WTC11 (cell line): ENCODE data around the gene FAM124B.

Experiments used
- CREM ChIP-seq: sonication (generic); formaldehyde crosslinking; IDR thresholded peaks from 2 replicates; pipeline ENCODE4 v1.8.1; 2022; ENCODE audit warnings: mild to moderate bottlenecking, missing genetic modification reagents, moderate library complexity
- GABPB1 ChIP-seq: sonication (generic); formaldehyde crosslinking; IDR thresholded peaks from 2 replicates; pipeline ENCODE4 v1.8.1; 2023; ENCODE audit warnings: mild to moderate bottlenecking, missing genetic modification reagents
- JUN ChIP-seq: sonication (generic); formaldehyde crosslinking; IDR thresholded peaks from 2 replicates; pipeline ENCODE4 v1.8.0; 2023; ENCODE audit warnings: mild to moderate bottlenecking, missing genetic modification reagents
- RELA ChIP-seq: sonication (generic); formaldehyde crosslinking; IDR thresholded peaks from 2 replicates; pipeline ENCODE4 v1.8.1; 2022; ENCODE audit warnings: missing genetic modification reagents, mild to moderate bottlenecking, borderline replicate concordance
- ZNF121 ChIP-seq: sonication (generic); formaldehyde crosslinking; IDR thresholded peaks from 2 replicates; pipeline ENCODE4 v1.8.0; 2023; ENCODE audit warnings: missing genetic modification reagents
- ZNF232 ChIP-seq: sonication (generic); formaldehyde crosslinking; IDR thresholded peaks from 2 replicates; pipeline ENCODE4 v1.8.0; 2022; ENCODE audit warnings: mild to moderate bottlenecking, missing genetic modification reagents
- TF ChIP-seq, protein P1 (sequence below): fragments of 200-600 bp; IDR thresholded peaks from 2 replicates; pipeline ENCODE4 v1.8.0; 2022; ENCODE audit warnings: antibody characterized with exemption
- TF ChIP-seq, protein P2 (sequence below): fragments of 250-450 bp; sonication (Bioruptor Pico); IDR thresholded peaks from 2 replicates; pipeline ENCODE4 v1.9.0; 2021; ENCODE audit warnings: mild to moderate bottlenecking, borderline replicate concordance
- TF ChIP-seq, protein P3 (sequence below): sonication (generic); formaldehyde crosslinking; IDR thresholded peaks from 2 replicates; pipeline ENCODE4 v1.8.1; 2023; ENCODE audit warnings: mild to moderate bottlenecking, missing genetic modification reagents, moderate library complexity
- TF ChIP-seq, protein P4 (sequence below): sonication (generic); formaldehyde crosslinking; IDR thresholded peaks from 2 replicates; pipeline ENCODE4 v1.8.0; 2022; ENCODE audit warnings: mild to moderate bottlenecking, missing genetic modification reagents

DNA sequence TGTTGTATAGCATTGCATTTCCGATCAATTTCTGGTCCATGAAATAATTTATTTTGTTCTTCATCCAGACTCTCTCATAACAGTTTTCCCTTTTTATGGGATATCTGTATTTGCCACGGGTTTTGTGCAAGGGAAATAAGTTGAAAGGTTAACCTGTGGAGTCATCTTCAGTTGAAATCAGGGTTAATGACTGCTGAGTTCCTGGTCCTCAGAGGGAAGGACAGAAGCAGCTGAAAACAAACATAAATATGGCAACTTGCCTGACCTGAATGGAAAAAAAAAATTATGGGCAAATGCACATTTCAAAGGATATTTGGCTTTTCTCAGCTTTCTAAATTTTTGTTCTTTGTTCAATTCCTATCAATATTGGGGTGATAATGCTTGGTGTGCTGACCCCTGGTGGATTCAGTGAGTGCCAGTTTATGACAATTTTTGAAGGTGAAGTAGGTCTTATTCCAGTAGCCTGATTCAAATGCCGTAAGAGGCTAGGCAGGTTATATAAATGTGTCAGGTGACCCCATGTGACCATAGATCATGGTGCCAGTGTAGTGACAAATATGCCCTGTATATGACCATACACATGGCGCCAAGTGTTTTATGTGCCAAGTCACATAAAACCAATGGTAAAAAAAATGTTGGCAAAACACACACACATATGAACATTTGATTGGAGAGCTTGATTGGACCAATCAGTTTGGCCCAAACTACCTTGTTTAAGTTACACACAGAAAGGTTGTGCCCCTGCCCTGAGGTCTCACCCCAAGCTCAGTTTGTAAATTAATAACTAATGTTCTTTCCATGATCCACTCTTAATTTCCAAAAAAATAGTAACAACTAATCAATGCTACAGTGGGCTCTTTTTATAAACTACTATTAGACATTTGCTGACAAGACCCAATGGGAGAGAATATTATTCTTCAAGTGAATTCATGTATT lies 47.6 kb upstream of the FAM124B start:
- no peak for TF ChIP-seq JUN (CRISPR knock-in tag)
- TF ChIP-seq, protein P1, sequence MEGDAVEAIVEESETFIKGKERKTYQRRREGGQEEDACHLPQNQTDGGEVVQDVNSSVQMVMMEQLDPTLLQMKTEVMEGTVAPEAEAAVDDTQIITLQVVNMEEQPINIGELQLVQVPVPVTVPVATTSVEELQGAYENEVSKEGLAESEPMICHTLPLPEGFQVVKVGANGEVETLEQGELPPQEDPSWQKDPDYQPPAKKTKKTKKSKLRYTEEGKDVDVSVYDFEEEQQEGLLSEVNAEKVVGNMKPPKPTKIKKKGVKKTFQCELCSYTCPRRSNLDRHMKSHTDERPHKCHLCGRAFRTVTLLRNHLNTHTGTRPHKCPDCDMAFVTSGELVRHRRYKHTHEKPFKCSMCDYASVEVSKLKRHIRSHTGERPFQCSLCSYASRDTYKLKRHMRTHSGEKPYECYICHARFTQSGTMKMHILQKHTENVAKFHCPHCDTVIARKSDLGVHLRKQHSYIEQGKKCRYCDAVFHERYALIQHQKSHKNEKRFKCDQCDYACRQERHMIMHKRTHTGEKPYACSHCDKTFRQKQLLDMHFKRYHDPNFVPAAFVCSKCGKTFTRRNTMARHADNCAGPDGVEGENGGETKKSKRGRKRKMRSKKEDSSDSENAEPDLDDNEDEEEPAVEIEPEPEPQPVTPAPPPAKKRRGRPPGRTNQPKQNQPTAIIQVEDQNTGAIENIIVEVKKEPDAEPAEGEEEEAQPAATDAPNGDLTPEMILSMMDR, result peak; percentile 43; the same call in 1 of the 2 replicates
- TF ChIP-seq, protein P2, sequence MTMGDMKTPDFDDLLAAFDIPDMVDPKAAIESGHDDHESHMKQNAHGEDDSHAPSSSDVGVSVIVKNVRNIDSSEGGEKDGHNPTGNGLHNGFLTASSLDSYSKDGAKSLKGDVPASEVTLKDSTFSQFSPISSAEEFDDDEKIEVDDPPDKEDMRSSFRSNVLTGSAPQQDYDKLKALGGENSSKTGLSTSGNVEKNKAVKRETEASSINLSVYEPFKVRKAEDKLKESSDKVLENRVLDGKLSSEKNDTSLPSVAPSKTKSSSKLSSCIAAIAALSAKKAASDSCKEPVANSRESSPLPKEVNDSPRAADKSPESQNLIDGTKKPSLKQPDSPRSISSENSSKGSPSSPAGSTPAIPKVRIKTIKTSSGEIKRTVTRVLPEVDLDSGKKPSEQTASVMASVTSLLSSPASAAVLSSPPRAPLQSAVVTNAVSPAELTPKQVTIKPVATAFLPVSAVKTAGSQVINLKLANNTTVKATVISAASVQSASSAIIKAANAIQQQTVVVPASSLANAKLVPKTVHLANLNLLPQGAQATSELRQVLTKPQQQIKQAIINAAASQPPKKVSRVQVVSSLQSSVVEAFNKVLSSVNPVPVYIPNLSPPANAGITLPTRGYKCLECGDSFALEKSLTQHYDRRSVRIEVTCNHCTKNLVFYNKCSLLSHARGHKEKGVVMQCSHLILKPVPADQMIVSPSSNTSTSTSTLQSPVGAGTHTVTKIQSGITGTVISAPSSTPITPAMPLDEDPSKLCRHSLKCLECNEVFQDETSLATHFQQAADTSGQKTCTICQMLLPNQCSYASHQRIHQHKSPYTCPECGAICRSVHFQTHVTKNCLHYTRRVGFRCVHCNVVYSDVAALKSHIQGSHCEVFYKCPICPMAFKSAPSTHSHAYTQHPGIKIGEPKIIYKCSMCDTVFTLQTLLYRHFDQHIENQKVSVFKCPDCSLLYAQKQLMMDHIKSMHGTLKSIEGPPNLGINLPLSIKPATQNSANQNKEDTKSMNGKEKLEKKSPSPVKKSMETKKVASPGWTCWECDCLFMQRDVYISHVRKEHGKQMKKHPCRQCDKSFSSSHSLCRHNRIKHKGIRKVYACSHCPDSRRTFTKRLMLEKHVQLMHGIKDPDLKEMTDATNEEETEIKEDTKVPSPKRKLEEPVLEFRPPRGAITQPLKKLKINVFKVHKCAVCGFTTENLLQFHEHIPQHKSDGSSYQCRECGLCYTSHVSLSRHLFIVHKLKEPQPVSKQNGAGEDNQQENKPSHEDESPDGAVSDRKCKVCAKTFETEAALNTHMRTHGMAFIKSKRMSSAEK (CRISPR knock-in tag), result no peak
- TF ChIP-seq RELA (CRISPR knock-in tag), result no peak
- no peak for TF ChIP-seq CREM (CRISPR knock-in tag)
- TF ChIP-seq GABPB1 (CRISPR knock-in tag), result no peak
- no peak for TF ChIP-seq ZNF232 (CRISPR knock-in tag)
- TF ChIP-seq, protein P3, sequence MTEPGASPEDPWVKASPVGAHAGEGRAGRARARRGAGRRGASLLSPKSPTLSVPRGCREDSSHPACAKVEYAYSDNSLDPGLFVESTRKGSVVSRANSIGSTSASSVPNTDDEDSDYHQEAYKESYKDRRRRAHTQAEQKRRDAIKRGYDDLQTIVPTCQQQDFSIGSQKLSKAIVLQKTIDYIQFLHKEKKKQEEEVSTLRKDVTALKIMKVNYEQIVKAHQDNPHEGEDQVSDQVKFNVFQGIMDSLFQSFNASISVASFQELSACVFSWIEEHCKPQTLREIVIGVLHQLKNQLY (CRISPR knock-in tag), result no peak
- TF ChIP-seq ZNF121 (CRISPR knock-in tag), result no peak
- TF ChIP-seq, protein P4, sequence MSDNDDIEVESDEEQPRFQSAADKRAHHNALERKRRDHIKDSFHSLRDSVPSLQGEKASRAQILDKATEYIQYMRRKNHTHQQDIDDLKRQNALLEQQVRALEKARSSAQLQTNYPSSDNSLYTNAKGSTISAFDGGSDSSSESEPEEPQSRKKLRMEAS (CRISPR knock-in tag), result no peak
